GM21381 (cell line): ENCODE results near the gene GSS.
"Not testable (repeated sequence)": the region's sequence is repeated elsewhere in the genome, so short reads cannot be mapped to it uniquely, and the experiment has no call there.

Experiments
- ATAC-seq: cut with Tn5 transposase; IDR thresholded peaks from one replicate; pipeline ENCODE4 v1.9.1; 2021; ENCODE audit warnings: mild to moderate bottlenecking, moderate library complexity; ENCODE audit not compliant: unreplicated experiment

Gene GSS

DNA sequence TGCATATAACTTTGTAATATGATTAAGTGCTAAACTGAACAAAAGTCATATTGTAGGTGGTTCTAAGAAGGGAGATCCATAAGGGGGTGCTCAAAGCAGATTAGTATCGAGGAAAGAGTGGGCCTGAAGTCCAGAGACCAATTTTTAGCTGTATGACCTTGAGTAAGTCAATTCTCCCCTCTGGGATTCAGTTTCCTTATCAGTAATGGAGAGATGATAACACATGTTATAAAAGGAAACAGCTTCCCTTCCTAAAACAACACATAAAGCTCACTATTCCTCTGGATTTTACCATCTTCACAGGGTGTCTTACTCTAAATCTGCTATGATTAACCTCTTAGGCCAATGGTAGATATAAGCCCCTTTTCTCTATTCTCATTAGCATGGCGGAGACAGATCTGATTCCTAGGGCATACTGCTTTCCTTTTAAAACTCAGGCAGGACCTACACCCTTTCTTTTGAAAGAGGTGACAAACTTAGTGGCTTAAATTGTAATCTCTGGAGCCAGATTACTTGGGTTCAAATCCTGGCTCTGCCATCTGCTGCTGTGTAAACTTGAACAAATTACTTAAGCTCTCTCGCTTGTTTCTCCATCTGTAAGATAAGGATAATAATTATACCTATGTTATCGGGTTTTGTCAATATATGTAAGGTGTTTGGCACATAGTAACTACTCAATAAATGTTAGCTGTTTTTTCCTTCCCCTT lies 39.7 kb downstream of the GSS start:
- no peak for ATAC-seq

DNA sequence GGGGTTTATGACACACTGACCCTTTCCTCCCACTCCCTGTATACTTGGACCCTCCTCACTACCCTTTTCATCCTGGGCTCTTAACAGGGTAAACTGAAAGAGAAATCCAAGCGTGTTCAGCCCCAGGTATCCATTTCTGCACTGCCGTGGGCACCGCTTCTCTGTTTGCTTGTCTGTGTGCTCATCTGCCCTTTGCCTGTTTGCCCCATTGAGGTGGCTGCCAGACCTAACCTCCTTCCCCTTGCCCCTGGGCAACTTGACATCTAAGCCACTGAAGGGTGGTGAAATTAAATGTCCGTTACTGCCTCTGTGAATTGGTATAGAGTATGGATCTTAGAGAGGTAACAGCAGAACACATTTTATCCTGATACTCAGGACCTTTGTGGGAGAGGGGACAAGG lies 40.5 kb downstream of the GSS start:
- no peak for ATAC-seq

DNA sequence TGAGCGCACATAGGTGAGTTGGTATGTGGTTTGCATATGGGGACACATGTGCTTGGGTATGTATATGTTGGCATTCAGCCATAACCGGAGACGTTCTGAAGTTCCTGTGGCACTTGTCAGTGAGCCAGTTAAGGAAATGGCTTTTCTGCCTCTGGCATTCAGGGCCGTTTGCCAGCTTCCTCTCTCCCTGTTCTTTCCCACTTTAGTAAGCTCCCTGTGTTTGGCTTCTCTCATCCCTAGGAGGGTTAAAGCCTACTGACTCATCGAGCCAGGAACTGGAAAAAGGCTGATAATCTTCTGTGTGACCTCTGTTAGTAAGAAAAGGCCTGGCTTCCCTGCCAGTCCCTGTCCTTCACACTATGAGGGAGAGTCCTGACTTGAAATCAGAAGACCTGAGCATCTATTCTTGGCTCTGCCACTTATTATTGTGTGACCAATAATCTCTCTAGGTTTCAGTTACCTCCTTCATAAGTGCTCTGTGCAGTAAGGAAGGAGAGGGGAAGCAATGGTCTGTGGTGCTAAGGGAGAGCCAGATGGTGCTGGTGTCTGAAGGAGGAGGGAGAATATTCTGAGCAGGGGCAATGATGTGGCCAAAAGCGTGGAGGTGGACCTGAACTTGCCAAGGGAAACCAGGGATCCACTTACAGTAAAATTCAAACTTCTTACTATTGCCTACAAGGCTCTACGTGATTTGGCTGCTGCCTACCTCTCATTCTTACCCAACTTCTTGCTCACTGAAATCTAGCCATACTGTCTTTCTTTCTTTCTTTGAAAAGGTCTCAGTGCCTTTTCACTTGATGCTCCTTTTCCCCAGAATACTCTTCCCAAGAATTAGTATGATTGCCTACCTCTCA lies 47.8 kb downstream of the GSS start:
- ATAC-seq, result no peak

DNA sequence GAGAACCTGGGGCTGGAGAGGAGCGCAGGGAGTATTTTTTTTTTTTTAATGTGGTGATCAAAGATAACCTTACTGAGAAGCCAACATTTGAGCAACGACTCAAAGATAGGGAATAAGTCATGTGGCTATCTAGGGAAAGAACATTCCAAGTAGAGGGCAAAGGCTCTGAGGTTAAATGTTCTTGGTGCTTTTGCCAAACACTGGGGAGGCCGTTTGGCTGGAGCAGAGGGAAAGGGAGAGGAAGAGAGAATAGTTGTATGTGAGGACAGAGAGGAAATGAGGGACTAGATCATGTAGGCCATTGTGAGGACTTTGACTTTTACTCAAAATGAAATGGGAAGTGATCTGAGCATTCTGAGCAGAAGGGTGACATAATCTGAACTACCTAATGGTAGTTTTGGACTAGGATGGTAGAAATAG lies 51.4 kb downstream of the GSS start:
- no peak for ATAC-seq

DNA sequence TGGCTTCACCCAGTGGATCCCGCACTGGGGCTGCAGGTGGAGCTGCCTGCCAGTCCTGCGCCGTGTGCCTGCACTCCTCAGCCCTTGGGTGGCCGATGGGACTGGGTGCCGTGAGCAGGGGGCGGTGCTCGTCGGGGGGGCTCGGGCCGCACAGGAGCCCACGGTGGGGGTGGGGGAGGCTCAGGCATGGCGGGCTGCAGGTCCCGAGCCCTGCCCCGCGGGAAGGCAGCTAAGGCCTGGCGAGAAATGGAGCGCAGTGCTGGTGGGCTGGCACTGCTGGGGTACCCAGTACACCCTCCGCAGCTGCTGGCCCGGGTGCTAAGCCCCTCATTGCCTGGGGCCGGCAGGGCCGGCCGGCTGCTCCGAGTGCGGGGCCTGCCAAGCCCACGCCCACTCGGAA lies 56.9 kb downstream of the GSS start:
- ATAC-seq, result not testable (repeated sequence)

DNA sequence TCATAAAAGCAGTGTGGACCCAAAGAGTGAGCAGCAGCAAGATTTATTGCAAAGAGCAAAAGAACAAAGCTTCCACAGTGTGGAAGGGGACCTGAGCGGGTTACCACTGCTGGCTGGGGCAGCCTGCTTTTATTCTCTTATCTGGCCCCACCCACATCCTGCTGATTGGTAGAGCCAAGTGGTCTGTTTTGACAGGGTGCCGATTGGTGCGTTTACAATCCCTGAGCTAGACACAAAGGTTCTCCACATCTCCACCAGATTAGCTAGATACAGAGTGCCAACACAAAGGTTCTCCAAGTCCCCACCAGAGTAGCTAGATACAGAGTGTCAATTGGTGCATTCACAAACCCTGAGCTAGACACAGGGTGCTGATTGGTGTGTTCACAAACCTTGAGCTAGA lies 57.5 kb downstream of the GSS start:
- ATAC-seq, result not testable (repeated sequence)

DNA sequence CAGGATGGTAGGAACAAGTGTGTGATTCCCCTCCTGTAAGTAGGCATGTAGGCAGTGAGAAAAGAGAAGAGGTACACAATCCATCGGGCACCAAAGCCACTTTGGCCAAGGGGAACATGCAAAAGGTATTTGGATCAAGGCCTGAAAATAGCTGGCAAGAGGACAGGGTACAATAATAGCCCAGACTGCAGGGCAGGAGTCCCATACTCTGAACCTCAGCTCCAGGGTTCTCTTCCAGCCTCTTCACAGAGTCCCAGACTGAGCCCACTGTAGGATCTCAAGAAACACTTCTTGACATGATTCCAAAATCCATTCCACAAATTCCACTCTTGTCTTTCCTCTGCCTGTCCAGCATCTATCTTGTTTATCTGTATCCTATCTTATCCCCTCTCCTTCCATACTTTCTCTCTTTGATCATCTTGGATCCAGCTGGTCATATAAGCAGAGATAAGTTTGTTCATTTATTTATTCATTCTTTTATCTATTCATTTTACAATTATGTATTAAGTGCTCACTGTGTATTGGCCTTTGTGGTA lies 59.5 kb downstream of the GSS start:
- ATAC-seq, result no peak

DNA sequence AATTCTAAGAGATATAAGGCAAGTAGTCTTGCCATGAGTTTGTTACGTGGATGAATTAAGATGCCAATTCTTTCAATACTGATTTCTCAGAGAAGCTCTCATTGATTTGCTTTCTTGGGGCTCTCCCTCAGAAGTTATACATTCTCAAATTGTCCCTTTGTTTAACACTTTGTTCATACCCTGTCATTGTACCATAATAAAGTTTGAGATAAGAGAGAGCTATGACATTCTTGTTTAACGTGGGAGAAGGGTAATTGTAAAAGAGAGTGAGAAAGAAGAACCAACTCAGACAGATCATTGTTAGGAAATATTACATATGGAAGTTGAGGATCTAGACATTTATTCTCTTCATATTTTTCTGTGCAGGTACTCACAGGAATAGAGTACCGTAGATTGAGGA lies 60.1 kb downstream of the GSS start:
- no peak for ATAC-seq

DNA sequence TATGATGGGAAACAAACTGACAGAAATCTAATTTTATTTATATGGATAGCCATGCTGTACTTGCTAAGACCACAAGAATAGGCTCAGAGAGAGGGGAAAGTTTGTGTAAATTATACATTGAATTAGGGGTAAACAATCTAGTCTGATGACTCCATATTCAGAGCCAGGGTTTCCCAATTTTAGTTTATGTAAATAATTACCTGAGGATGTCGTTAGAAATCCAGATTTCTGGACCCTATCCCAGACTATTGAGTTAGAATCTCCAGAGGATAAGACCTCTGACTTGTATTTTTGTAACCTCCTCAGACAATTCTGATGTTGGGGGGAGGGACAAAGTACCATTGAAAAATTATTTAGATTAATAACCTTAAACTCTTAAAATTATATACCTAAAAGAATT lies 60.9 kb downstream of the GSS start:
- ATAC-seq, result no peak

DNA sequence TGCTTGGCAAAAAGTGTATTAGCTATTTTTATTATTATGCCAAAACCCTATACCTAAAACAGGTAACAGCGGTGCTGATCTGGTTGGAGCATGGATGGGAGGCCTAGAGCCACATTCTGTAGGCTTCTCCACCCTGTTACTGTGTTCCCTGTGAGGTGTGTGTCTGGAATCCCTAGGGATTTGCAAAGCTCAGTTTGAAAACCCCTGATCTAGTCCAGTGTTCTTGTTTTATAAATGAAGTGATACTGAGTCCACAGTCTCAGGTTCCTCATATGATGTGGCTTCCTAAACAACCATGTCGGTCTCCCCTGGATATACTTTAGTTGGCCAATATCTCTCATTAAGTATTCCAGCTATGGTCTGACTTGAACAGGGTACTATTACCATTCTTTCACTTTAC lies 62.9 kb downstream of the GSS start:
- no peak for ATAC-seq

DNA sequence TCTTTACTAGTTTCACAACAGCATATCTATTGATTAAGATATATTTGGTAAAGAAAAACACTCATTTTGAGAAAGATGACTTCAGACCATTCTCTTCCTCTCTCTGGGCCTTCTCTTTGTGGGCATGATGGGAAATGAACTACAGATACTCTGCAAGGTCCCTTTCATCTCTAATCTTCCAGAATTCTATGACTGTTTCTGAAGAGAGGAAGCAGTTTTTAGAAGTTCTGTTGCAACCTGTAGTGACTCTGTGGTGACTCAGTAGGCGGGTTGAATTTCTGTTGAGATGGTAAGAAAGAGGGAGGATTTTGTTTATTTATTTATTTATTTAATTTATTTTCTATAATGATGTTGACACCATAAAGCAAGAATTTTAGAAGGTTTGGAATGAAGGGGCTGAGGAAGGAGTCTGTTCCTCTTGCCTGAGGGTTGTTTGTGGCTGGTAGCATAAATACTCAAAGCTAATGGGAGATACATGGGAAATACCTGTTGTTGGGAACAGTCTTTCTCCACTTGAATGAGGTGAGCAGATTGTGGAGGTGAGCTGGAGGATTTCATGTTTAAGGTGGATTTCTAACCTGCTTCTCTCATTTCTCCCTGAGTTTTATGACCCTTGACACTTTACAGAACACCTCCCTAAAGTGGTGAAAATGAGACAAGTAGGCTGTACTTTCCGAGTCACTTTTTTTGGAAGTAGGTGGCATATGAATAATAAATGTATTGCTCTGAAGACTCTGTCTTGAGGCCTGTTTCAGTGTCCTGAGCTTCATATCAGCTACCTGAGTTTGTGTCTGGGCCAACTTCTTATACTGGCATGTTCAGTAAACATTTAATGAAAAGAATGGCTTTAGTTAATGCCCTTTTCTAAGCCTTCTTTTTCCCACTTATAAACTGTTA lies 64.2 kb downstream of the GSS start:
- no peak for ATAC-seq

DNA sequence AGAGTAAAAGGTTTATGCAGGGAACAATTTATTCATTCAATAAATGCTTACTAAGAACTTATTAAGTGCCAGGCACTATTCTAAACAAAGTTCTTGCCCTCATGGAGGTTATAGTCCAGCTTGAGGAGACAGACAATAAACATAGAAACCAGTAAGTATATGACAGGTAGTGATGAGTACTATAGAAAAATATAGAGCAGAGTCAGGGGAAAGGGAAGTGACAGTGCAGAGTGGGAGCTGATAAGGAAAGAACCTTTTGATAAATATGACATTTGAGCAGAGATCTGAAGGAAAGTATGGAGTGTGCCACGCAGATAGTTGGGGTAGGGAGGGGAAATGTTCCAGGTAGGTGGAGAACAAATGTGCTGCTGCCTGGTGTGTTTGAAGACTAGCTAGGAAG lies 67.1 kb downstream of the GSS start:
- ATAC-seq, result no peak

DNA sequence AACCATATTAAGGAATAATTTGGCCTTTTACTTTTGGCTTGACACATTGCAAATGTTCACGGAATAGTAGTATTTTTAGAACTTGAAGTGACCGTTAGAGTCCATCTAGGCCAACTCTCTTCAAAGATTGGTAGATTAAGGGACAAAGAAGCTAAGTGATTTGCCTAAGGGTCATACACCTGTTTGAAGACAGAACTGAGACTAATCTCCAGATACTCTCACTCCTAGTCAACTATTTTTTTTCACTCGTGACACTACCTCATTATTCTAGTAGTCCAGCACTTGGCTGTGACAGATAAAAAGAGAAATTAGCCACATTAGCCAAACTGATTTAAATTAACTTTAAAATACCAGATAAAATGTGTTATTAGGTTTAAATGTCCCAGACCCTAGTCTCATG lies 68.6 kb downstream of the GSS start:
- no peak for ATAC-seq

DNA sequence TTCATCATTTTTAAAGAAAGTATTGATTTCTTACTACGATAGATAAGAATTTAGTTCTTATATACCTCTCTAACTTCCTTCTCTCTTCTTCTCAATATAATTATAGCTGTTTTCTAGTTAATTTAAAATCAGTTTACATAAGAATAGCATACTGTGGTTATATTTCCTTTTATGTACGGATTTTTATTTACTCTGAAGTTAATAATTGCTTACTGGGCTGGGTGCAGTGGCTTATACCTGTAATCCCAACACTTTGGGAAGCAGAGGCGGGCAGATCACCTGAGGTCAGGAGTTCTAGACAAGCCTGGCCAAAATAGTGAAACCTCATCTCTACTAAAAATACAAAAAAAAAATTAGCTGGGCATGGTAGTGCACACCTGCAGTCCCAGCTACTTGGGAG lies 69.5 kb downstream of the GSS start:
- no peak for ATAC-seq

DNA sequence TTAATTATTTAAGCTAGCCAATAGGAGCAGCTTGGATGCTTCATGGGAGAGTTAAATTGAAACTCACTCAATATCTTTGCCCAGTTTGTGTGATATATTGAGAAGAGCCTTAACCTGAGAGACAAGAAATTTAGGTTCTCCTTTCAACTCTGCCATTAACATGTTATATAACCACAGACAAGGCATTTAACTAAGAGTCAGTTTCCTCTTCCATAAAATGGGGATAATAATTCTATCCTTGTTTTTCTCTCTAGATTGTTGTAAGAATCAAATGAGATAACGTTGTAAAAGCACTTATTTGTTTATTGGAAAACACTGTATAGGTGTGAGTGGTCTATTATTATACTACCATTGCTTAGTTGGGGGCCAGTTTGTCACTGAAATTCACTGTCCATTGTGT lies 71.3 kb downstream of the GSS start:
- no peak for ATAC-seq

DNA sequence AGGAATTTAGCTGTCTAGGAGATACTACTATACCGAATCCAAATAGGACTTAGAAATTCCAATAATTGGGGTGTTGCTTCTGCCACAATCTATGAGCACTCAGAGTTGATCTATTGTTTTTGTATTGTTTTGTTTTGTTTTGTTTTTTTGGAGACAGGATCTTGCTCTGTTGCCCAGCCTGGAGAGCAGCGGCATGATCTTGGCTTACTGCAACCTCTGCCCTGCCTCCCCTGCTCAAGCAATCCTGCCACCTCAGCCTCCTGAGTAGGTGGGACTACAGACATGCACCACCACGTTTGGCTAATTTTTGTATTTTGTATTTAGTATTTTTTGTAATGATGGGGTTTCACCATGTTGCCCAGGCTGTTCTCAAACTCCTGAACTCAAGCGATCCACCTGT lies 71.8 kb downstream of the GSS start:
- ATAC-seq, result no peak

DNA sequence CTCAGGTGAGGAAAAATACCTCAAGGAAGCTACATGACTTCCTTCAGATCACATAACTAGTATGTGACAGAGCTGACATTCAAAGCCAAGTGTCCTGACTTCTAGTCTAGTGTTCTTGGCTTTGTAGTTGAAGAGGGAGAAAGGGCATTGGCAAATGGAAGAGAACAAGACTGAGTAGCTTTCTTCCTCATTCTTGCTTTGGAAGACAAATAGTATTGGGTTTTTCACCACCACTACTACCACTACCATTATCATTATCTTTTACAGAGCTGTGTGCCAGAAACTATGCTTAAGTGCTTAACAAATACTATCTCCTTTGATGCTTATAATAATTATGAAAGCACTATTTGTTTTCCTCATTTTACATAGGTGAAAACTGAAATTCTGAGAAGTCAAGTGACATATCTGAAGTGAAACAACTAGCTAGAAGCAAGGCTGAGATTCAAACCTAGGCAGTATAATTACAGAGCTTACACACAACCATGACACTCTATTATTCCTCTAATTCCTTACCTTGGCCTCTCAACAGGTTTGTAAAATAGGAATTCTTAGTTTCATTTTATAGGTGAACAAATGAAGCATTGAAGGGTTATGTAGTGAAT lies 72.4 kb downstream of the GSS start:
- ATAC-seq, result no peak

DNA sequence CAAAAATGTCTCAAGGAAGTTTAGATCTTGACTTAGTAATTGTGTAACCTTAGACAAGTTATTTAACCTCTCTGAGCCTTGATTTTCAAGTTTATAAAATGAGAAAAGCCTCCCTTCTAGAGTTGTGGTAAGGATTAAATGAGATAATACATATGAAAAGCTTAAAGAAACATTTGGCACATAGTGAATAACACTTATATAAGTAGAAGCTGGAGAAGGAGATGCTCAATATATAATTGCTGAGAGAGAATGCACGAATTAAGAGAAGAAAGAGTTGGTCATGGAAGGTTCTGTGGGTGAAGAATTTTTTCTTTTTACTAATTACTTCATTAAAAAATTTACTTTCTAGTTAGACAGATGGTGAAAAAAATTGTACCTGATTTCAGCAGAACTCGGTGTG lies 73.9 kb downstream of the GSS start:
- ATAC-seq, result no peak

DNA sequence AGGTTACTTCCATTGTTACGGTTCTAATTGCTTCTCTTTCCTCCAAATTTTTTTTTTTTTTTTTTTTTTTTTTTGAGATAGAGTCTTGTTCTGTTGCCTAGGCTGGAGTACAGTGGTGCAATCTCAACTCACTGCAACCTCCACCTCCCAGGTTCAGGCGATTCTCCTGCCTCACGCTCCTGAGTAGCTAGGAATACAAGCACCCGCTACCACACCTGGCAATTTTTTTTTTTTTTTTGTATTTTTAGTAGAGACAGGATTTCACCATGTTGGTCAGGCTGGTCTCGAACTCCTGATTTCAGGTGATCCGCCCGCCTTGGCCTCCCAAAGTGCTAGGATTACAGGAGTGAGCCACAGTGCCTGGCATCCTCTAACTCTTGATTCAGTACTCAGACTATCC lies 74.6 kb downstream of the GSS start:
- not testable (repeated sequence) for ATAC-seq

DNA sequence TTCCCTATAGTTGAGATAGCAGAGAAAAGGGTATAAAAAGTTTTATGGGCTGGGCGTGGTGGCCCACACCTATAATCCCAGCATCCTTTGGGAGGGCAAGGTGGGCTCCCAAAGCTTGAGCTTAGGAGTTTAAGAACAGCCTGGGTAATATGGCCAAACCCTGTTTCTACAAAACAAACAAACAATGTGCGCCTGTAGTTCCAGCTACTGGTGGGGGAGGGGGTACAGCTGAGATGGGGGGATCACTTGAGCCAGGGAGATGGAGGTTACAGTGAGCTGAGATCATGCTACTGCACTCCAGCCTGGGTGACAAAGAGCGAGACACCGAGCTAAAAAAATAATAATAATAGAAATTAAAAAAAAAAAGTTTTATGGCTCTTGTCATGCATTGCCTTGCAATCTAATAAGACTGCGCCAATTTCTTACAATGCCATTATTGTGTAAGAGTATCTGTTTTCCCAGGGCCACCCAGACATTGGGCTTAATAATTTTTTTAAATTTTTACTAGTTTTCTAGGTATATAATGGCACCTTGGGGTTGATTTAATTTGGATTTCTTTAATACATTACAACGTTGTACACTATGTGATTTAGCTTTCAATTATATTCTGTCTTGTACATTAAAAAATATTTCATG lies 75.3 kb downstream of the GSS start:
- ATAC-seq, result no peak
